ENCODE measurements around the gene ODAM.
"Not testable (repeated sequence)": the region's sequence is repeated elsewhere in the genome, so short reads cannot be mapped to it uniquely, and the experiment has no call there.

The ODAM gene

DNA sequence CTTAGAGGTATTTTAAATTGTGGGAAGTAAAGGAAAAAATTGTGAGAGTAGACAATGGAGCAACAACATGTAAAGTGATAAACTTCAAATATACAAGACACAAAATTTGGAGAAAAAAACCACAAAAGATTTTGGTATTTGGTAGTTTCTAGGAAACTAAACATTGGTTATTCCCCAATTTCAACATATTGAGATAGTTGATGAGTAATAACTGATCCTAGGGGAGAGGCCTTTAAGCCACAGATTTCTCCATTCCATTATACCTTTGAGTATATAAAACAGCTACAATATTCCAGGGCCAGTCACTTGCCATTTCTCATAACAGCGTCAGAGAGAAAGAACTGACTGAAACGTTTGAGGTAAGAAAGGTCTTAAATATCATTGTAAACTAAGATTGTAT is 30.3 kb downstream of the ODAM start, which contains the start of gene FDCSP:
Gene FDCSP (plus strand): TSS at position 301 of the 400 bp plus-strand sequence. CDS start 5,071 bp downstream, outside the sequence.
- DNase-seq = no peak

DNA sequence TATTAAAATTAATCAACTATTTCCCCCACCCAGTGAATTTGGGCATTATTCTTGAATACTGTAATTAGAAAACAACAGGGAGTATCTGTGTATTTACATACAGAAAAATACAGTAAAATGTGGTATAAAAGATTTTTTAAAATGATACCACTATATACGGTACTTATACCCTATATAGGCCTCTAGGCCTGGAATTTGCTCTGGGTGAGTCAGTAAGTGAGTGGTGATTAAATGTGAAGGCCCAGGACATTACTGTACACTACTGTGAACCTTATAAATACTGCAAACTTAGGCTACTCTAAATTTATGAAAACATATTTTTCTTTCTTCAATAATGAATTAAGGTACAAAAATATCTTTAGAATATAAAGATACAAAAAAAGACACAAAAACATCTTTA is 40.6 kb downstream of the ODAM start:
- DNase-seq = no peak

DNA sequence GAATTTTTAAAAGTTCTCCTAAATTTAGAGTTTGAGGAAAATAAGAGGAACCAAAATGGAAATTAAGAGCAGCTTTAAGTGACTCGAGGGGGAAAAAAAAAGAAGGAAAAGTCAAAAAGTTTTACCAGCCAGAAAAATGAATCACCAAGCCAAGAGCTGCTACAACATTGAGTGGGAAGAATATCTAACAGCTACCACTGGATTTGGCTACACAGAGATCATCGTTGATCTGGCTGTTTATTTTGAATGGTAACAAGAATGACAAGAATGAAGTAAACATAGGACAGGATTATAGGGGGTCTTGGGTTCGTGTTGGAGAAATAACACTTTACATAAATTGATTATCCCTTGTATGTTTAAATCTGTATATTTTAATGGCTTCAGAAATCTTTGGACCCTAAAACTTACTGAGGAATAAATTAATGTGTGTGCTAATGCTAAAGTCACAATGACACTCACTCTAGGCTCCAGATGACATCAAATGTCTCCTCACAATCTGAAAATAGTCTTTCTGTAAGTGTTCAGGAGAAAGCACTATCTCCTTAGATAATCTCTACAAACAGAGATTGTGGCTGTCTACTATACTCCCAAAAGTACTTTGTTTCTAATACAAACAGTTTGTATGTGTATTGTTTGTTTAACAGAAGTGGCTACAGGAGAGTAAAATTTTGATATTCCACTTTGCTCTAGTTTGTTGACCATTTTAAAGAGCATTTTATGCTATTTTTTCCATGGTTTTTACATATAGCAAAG is 43.8 kb downstream of the ODAM start:
- DNase-seq = no peak

- no peak for DNase-seq
Measured at GRCh38 chr4:70239884-70240591, 44.5 kb downstream of the ODAM start.

DNA sequence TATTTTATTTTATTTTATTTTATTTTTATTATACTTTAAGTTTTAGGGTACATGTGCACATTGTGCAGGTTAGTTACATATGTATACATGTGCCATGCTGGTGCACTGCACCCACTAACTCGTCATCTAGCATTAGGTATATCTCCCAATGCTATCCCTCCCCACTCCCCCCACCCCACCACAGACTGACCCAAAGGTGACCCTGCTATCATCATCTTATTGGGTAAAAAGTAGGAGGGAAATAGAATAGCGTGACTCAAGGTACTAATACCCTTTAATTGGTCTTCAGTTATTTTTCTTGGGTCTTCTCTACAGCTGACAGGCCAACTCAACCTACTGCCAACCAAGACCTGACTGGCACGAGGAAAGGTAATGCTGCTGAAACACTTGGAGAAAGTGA is 46.8 kb downstream of the ODAM start, which contains the start of gene CSN3:
Gene CSN3 (plus strand): TSS at position 301 of the 400 bp plus-strand sequence. CDS start 2,223 bp downstream, outside the sequence.
- not testable (repeated sequence) for DNase-seq

DNA sequence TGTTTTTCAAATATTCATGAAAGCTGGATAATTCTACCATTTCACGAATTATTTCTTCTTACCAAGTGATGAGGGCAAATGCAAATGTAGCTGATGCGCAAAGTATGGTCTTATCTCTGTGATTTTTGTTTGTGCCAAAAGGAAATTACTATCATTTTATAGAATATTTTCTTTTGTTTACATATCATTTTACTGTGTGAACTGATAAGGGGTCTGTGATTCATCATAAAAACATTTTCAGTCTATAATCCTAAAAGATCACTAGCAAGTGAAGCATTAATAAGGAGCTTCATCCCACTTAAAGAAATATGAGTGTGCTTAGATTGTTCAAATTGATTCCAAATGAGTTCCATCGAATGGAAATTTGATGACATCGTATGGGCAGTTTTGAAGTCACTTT is 47.6 kb downstream of the ODAM start:
- no peak for DNase-seq

- DNase-seq = no peak
Measured at GRCh38 chr4:70251250-70251944, 55.9 kb downstream of the ODAM start.

GRCh38 chr4:70251945-70252277 is 56.4 kb downstream of the ODAM start:
- DNase-seq = no peak

Measured in DMS 273 treated with DMSO at 0.1 percent for 48 hours (cell line).